ENCODE data around the gene SDCCAG8. TPM values are rescaled to one million over a fixed set of nuclear protein-coding genes. Genes with fewer than 3 reads are reported as not detected.

Gene SDCCAG8
- total RNA-seq, 1 donor from 2014 or later, result 24.5 TPM

- Mint-ChIP-seq H3K27me3 (ENCODE audit: low read depth, unreplicated experiment) (no peaks in the 10 kb centered on the region), H3K4me1 (ENCODE audit: low read depth, unreplicated experiment) (peaks cover 7% of the 10 kb centered on the region), H3K36me3 (ENCODE audit: low read depth, unreplicated experiment) (peaks cover 8% of the 10 kb centered on the region), H3K4me3 (ENCODE audit: unreplicated experiment) (peak overlapping the region; percentile 95), H3K9me3 (ENCODE audit: unreplicated experiment) (no peaks in the 10 kb centered on the region), H3K27ac (ENCODE audit: unreplicated experiment) (no peak overlapping the region)
- no peak for FAIRE-seq
- Histone ChIP-seq H3K4me1 (ENCODE audit: insufficient read depth, low read length) (peaks cover 14% of the 10 kb centered on the region), H3K36me3 (ENCODE audit: insufficient read depth, low read length) (no peaks in the 10 kb centered on the region), H3K4me2 (ENCODE audit: low read length) (peak overlapping the region; percentile 92), H3K27ac (ENCODE audit: low read depth, low read length) (peak overlapping the region; percentile 93), H3K4me3 (ENCODE audit: insufficient read depth, low read depth, low read length) (peak overlapping the region; percentile 97), H3K27me3 (ENCODE audit: insufficient read depth, low read length) (no peaks in the 10 kb centered on the region), H3K79me2 (ENCODE audit: insufficient read depth, low read length) (peaks cover 94% of the 10 kb centered on the region), H3K9ac (ENCODE audit: low read length) (peak overlapping the region; percentile 95), H3K9me3 (ENCODE audit: insufficient read depth, low read depth, low read length) (no peaks in the 10 kb centered on the region), H4K20me1 (ENCODE audit: insufficient read depth, low read length) (peaks cover 15% of the 10 kb centered on the region), H2AFZ (ENCODE audit: low read depth, low read length) (peak overlapping the region; percentile 76)
- TF ChIP-seq EZH2 (IDR thresholded peaks at IDR 0.05; ENCODE audit: insufficient read depth, low read length) (no peak), CTCF (IDR thresholded peaks at IDR 0.05; ENCODE audit: insufficient read depth, low read depth, low read length) (no peak)
- no peak for DNase-seq (ENCODE audit: low read depth)
Measured at GRCh38 chr1:243256590-243256989, 749 bp downstream of the SDCCAG8 start.

- H3K27ac Mint-ChIP-seq (ENCODE audit: unreplicated experiment), result no peak overlapping the region
- FAIRE-seq (no peak), DNase-seq (ENCODE audit: low read depth) (no peak)
- Histone ChIP-seq H3K27me3 (ENCODE audit: insufficient read depth, low read length) (no peaks in the 10 kb centered on the region), H3K36me3 (ENCODE audit: insufficient read depth, low read length) (no peaks in the 10 kb centered on the region), H3K4me2 (ENCODE audit: low read length) (peak overlapping the region; percentile 92), H3K9me3 (ENCODE audit: insufficient read depth, low read depth, low read length) (no peaks in the 10 kb centered on the region), H4K20me1 (ENCODE audit: insufficient read depth, low read length) (peaks cover 10% of the 10 kb centered on the region), H3K9ac (ENCODE audit: low read length) (peak overlapping the region; percentile 95), H3K4me3 (ENCODE audit: insufficient read depth, low read depth, low read length) (peak overlapping the region; percentile 97), H3K4me1 (ENCODE audit: insufficient read depth, low read length) (peaks cover 14% of the 10 kb centered on the region), H3K79me2 (ENCODE audit: insufficient read depth, low read length) (peaks cover 88% of the 10 kb centered on the region), H3K27ac (ENCODE audit: low read depth, low read length) (no peak overlapping the region), H2AFZ (ENCODE audit: low read depth, low read length) (no peak overlapping the region)
- peaks cover 8% of the 10 kb centered on the region for H3K36me3 Mint-ChIP-seq (ENCODE audit: low read depth, unreplicated experiment)
- TF ChIP-seq CTCF (IDR thresholded peaks at IDR 0.05; ENCODE audit: insufficient read depth, low read depth, low read length), result no peak
- no peak for TF ChIP-seq EZH2 (IDR thresholded peaks at IDR 0.05; ENCODE audit: insufficient read depth, low read length)
- no peaks in the 10 kb centered on the region for H3K9me3 Mint-ChIP-seq (ENCODE audit: unreplicated experiment)
- peak overlapping the region; percentile 95 for H3K4me3 Mint-ChIP-seq (ENCODE audit: unreplicated experiment)
- no peaks in the 10 kb centered on the region for H3K27me3 Mint-ChIP-seq (ENCODE audit: low read depth, unreplicated experiment)
- peaks cover 4% of the 10 kb centered on the region for H3K4me1 Mint-ChIP-seq (ENCODE audit: low read depth, unreplicated experiment)
Measured at GRCh38 chr1:243257189-243257588, 1.3 kb downstream of the SDCCAG8 start.

GRCh38 chr1:243258731-243259130 lies 2.9 kb downstream of the SDCCAG8 start:
- TF ChIP-seq CTCF (IDR thresholded peaks at IDR 0.05; ENCODE audit: insufficient read depth, low read depth, low read length) (no peak), EZH2 (IDR thresholded peaks at IDR 0.05; ENCODE audit: insufficient read depth, low read length) (no peak)
- H4K20me1 ChIP-seq (ENCODE audit: insufficient read depth, low read length), result peaks cover 2% of the 10 kb centered on the region
- DNase-seq (ENCODE audit: low read depth) (no peak), FAIRE-seq (no peak)
- H3K79me2 ChIP-seq (ENCODE audit: insufficient read depth, low read length), result peaks cover 88% of the 10 kb centered on the region
- no peak overlapping the region for H3K4me2 ChIP-seq (ENCODE audit: low read length)
- H3K27me3 ChIP-seq (ENCODE audit: insufficient read depth, low read length), result no peaks in the 10 kb centered on the region
- peaks cover 8% of the 10 kb centered on the region for H3K36me3 Mint-ChIP-seq (ENCODE audit: low read depth, unreplicated experiment)
- peaks cover 4% of the 10 kb centered on the region for H3K4me1 Mint-ChIP-seq (ENCODE audit: low read depth, unreplicated experiment)
- H3K4me3 ChIP-seq (ENCODE audit: insufficient read depth, low read depth, low read length), result no peak overlapping the region
- no peaks in the 10 kb centered on the region for H3K9me3 ChIP-seq (ENCODE audit: insufficient read depth, low read depth, low read length)
- H3K27ac Mint-ChIP-seq (ENCODE audit: unreplicated experiment), result no peak overlapping the region
- H3K36me3 ChIP-seq (ENCODE audit: insufficient read depth, low read length), result no peaks in the 10 kb centered on the region
- no peaks in the 10 kb centered on the region for H3K27me3 Mint-ChIP-seq (ENCODE audit: low read depth, unreplicated experiment)
- peaks cover 15% of the 10 kb centered on the region for H3K4me1 ChIP-seq (ENCODE audit: insufficient read depth, low read length)
- no peak overlapping the region for H3K4me3 Mint-ChIP-seq (ENCODE audit: unreplicated experiment)
- no peak overlapping the region for H3K9ac ChIP-seq (ENCODE audit: low read length)
- H3K27ac ChIP-seq (ENCODE audit: low read depth, low read length), result no peak overlapping the region
- H3K9me3 Mint-ChIP-seq (ENCODE audit: unreplicated experiment), result no peaks in the 10 kb centered on the region
- no peak overlapping the region for H2AFZ ChIP-seq (ENCODE audit: low read depth, low read length)

Data from astrocyte (in vitro differentiated cells and primary cell).